Renal cortical epithelial cell (primary cell): ENCODE results near the gene HIVEP3. TPM values are rescaled to one million over a fixed set of nuclear protein-coding genes. Genes with fewer than 3 reads are reported as not detected.
A peak's percentile ranks its signal among the peaks of the same experiment; 100 is the strongest.

Experiments used
- DNase-seq: peaks from one replicate; pipeline ENCODE4 v3.0.0-alpha.2; 2011; ENCODE audit warnings: low read depth
- total RNA-seq: library from RNA; depleted of rRNA; stranded (reverse); fragments of >200 nt; gene quantifications from 2 replicates; pipeline ENCODE4 v1.2.3, GENCODE V29; 2014

The HIVEP3 gene
- total RNA-seq, 1 donor from 2014 or later, result 3.3 TPM

DNA sequence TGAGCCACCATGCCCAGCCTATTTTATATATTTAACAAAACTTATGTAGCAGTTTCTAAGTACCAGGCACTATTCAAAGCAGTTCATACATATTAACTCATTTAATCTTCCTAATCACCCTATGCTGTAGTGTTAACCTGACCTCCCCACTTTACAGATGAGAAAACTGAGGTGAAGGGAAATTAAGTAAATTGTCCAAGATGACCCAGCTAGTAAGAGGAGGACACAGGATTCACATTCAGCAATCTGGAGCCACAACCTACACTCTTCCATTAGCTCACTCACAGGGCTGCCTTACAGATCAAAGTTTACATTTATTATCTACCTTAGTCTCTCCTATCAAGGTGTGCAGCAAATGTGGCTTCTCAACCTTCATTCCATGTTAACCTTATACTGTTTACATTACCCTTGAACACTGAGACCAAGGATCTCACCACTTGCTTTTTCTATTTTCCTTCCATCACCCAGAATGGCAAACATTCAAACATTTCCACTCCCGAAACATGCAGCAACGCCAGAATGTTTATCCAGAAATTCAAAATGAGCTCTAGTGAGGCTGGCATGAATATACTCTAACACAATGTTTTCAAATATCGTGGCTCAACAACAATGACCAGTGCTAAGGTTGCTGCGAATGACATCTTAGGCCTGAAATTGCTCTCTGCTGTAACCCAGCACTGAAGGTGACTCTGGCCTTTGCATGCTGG is 24.5 kb downstream of the HIVEP3 start:
- no peak for DNase-seq

DNA sequence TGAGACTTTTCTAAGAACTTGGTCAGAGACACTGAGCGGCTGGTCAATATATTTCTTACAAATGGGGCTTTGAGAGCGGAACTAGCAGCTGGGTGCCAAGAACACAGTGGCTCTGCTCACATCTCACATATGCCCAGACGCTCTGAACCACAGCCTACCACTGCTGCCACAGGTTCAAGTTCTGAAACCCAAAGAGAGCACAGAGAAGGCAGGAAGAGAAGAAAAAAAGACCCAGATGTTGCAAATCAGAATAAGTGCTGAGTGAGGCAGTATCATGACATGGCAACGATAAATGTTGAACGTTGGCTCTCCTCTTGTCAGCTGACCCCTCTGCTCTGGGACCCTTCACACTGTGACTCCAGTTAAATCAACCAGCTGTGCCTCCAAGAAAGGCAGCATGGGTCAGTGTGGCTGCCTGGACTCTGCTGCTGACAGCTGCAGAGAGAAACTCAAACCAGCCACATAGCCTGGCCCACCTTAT is 26.4 kb downstream of the HIVEP3 start:
- no peak for DNase-seq

DNA sequence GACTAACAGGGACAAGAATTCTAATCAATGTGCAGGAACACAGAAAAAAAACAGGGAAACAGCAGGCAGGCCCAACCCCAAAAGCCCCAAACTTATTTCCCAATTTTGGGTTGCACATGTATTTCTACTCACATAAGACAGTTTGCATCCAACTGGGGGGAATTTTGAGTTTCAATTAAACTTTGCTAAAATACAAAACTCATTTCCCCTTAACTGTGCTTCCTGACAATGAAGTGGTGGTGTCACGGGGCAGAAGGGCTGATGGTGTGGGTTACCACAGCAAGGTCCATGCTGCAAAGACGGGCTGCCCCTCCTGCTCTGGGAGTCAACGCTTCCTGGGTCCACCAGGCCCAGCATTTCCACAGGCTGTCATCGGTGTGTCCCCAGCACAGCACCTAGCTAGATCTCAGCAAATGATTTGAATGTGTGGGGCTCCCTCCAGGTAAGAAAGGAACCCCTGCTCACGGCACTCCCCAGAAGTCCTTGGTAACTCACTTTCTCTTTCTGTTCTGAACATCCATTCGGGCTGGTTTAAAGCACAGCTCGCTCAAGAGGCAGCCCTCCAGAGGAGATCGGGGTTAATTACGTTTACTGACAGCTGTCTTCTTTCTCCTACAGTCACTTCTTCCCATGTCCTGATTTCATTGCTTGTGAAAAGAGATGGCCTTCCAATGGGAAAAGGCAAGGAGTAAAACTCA is 27.4 kb downstream of the HIVEP3 start:
- peak; percentile 54 for DNase-seq

DNA sequence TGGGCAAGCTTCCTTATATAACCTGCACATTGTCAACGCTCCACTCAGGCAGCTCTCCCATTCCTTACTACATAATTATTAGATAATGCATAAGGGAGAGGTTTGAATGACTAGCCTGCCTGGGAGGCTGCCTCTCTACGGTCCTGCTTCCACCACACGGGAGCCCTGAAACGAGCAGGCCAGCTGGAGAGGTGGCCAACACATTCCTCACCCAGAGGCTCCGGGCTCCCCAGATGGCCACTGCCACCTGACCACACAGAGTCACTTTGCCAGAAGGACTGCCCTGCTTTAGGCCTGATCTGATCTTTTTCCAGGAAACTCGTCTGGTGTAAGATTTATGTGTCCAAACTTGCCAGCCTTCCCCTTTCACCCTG is 27.9 kb downstream of the HIVEP3 start:
- peak; percentile 26 for DNase-seq

DNA sequence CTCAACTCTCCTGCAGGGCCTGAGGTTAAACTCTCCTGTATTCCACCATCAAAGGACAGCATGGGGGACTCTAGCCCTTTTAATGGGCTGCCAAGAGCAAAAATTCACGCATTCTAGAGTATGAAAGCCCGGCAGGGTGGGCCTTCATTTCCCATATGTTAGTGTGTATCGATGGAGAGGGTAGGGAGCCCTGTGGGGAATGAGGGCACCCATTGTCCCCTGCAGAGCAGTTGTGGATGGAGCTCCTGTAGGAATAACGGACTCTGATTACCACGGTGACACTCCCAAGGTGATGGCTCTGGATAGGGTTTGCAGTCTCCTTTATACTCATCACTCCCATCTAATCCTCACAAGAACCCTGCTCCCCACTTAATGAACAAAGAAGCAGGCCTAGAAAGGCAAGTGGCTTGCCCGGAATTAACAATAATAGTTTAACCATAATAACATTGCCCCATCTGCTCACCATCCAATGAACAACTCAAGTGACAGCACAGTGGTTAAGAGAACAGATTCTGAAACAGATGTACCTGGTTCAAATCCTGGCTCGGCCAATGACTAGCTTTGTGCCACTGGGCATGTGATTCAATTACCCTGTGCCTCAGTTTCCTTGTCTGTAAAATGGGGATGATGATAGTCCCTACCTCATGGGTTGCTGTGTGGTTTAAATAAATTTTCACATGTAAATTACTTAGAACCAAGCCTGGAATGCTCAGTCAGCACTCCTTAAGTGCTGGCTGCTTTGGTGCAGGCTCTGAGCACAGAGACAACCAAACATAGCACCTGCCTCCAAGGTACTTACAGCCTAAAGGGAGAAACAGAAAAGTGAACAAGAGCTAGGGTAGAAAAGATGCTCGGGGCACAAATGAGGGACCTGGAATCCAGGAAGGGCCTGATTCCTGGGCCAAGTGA is 29.0 kb downstream of the HIVEP3 start:
- no peak for DNase-seq

DNA sequence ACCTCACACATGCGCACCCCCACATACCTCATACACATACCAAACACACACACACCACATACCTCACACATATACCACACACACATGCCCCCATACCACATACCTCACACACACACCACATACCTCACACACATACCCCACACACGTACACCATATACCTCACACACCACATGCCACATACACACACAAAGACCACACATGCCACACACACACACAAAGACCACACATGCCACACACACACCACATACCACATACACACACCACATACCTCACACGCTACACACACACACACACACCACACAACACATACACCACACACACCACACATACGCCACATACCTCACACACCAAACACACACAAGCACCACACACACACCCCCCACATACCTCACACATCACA is 30.0 kb downstream of the HIVEP3 start:
- DNase-seq, result no peak

DNA sequence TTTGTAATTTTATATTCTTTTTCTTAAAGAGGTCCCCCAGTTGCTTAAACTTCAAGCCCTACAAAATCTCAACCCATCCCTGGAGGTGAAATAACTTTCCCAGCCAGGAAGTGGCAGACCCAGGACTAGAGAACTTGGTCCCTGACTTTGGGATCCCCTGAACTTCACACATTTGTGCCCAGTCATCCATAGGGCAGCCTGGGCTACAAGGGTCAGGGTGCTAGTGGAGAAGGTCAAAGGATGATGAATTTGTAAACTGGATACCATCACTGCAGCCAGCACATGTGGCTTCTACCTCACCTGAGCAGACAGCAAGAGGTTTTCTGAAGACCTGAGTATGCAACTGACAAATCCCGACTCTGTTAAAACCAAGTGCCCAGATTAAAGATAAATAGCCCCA is 31.4 kb downstream of the HIVEP3 start:
- no peak for DNase-seq

DNA sequence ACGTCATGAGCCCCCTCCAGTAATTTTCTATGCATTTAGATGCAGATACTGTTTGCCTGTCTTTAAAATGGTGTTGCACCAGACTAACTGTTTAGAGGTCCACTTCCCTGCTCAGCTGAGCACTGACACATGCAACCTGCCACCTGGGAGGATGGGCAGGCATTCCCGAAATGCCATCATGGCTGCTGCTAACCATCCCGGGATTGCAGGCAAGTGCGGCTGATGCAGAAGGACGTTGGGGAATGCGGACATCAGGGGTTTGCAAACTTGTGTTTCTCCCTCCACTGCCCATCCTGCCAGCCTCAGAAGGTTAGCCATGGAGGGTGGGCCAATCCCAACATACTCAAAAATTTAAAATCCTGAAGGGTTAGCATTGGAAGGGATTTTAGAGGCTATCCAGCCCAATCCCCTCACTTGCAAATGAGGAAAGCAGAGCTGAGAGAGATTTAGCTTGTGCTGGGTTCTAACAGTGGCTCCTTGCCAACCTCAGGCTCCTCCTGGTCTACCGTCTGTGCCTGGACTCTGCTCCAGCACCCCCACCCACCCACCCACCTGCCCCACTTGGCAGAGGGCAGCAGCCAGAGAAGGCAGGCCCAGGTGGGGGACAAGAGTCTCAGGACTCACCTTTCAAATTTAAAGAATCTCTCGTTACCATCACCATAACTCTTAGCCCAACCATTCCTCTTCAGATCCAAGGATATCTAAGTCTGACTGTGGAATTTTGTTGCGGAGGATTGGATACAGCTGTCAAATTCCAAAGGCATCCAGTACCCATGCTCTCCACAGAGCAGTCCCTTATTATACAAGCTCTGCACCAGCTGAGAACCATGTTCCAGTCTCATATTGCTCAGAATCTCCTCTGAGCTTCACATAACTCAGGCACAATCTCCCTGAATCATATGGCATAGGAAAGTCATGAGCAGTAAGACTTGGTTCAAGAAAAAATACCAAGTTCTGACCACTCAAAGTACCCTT is 34.2 kb downstream of the HIVEP3 start:
- DNase-seq, result no peak

DNA sequence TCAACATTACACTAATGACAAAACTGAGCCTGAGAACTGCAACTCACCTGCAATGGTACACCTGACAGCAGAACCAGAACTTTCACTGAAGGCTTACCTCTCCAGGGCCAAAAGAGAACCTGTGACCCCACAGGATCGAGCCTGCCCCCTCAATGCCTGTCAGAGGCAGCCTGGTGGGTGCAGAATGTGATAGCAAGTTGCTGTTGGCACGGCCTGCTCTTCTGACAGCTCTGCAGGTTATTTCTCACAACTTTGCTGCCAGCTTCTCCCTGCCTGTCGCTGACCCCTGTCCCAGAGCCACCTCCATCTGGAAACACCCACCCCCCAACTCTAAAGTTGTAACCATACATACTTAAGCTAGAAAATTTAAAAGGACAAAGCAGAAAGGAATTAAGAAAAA is 35.2 kb downstream of the HIVEP3 start:
- no peak for DNase-seq

DNA sequence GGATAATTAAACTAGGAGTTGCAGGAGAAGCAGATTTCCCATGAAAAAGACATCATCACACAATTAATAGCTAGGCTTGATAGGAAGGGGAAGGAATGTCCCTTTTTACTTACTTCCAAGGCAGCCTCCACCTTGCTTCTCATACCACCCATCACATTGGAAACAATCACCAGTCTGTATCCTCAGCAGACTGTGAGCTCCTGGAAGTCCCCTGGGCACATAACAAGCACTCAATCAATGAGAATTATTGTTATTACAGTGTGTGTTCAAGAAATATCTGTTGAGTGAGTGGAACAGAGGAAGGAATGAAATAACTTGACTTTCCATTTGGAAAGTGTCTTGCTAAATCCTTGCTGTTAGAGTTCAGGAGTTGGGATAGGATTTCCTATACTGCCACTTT is 36.2 kb downstream of the HIVEP3 start:
- DNase-seq, result no peak

DNA sequence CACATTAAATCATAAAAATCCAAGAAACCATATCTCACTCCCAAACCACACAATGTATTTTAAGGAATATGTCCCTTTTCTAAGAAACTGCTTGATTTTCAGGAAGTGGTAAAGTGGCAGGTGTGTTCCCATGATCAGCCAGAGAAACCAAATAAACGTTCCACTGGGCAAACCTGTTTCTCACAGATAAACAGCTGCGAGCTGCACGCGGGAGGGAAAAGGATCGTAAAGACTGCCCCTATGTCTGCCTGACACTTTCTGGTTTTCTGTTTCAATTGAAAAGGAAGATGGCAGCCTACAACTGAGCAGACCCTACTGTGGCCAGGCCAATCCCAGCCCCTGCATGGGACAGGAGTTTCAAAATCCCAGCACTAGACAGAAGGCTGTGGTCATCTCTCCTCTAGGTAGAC is 36.6 kb downstream of the HIVEP3 start:
- no peak for DNase-seq

DNA sequence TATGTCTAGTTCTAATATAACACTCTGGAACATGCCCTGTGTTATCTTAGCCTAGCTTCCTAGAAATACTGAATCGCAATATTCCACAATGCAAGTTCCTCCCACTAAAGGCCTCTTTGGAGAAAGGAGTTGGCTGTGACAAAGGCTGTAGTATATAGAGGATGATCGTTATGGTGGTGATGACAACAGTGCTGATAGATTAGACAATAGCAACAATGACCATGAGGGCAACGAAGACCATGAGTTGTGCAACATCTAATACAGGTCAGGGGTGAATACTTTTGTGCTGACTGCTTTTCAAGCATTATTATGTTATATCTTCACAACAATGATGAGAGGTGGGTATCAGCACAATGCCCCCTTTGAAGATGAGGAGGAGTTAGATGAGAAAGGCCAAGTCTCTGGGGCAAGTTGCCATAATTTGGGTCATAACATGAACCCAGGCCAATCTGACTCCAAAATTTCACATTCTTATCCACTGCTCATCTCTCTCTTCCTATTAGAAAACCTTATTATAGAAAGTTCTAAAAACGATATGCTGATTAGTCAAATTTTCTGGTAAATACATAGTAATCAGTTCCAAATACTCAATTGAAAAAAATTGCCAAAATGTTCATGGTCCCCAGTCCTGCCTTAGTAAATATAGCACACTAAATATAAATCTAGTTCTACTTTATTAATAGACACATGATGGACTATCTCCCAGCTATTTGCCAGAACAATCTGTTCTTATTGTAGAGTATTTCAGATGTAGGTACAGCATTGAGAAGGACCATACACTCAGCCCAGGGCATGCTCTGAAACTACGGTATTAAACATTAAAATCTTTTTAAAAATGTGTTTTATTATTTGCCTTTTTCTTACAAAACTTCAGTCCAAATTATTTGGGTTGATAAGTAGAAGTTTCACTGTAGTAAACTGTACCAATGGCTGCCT is 37.5 kb downstream of the HIVEP3 start:
- no peak for DNase-seq

DNA sequence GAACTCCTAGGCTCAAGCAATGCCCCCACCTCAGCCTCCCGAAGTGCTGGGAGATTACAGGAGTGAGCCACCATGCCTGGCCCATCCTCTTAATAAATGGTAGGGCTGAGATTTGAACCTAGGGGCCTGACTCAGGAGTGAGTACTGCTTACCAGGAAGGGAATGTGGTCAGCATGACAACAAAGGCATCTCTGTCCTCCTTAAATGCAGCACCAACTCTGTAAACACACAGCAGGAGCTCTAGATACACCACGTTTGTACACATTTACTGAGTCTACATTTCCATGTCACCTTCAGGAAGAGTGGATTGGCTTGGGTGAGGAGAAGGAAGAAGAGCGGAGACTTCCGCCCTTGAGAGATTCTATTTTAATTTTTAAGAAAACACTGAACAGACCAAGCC is 38.5 kb downstream of the HIVEP3 start:
- no peak for DNase-seq

DNA sequence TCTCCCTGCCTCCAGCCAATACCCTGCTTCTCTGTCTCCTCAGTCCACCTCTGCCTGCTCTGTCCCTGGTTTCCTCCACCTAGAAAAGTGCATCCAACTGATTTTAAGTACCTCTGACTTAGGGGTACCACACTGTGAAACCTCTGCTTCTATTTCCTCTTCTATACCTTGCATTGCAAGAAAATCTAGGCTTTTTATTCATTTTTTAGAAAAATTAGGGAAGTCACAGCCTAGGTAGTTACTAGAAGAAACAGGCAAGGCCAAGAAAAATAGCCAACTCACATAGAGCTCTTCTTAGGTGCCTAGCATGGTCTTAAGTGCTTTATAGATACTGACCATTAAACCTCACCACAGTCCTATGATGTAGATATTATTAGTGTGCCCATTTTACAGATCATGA is 39.1 kb downstream of the HIVEP3 start:
- no peak for DNase-seq

DNA sequence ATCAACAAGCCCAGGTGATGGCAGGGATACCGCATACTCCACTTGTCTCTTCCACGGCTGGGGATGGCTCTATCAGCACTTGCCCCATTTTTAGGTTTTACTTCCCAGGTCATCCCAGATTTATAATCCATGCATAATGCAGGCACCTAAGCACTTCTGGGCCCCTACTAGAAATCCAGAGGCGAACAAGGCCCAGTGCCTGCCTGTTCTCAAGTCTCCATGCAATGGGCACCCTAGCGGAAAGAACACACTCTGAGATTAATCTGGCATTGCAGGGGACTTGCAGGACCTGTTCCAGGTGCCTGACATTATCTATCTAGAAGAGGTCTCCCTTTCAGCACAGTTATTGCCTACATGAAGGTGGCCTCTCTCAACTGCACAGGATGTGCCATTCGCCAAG is 39.8 kb downstream of the HIVEP3 start:
- DNase-seq, result no peak

DNA sequence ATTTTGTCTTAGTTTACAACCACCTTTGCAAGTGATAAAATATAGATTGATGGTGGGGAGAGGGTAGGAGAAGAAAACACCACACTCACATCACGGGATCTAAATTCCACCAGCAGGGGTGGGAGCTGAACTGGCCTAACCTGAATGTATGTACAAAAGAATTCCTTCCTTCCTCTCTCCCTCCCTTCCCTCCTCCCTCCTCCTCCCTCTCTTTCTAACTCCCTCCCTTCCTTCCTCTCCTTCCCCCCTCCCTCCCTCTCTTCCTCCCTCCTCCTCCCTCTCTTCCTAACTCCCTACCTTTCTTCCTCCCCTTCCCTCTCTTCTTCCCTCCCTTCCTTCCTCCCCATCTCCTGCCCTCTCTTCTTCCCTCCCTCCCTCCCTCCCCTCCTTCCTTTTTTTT is 40.2 kb downstream of the HIVEP3 start:
- no peak for DNase-seq

DNA sequence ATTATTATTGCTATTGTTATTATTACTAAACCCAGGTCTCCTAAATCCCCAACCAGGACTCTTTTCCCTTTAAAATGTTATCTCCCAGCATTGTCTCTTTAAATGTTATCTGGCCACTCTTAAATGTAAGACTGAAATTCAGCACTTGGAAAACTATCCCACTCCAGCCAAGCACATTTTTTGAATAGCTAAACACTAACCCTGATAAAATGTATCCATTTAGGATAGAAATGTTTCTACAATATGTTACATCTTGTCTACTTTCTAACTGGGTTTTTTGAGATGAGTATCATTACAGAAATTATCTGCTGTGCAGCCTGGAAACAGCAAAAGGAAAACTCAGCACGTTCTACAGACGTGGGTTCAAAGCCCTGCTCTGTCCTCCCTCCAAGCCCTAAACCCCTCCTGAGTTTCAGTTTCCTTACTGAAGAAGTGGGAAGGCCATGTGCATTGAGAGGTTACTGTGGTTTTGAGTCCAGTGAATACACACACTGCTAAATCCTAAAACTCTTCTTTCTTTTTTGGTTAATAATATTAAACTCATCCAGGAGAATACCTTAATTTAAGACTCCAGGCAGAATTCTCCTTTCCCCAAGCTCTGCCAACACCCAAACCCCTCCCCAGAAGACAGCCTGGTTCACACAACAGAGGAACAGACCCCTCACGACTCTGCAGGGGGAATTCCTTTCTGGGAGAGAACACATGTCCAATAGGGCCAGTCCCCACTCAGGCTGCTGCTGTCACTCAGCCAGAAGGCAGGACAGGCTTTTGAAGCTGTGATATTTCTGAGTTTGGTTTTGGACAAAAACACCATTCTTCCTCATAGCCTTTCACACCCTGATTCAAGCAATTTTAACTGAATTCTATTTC is 41.9 kb downstream of the HIVEP3 start:
- DNase-seq, result no peak

DNA sequence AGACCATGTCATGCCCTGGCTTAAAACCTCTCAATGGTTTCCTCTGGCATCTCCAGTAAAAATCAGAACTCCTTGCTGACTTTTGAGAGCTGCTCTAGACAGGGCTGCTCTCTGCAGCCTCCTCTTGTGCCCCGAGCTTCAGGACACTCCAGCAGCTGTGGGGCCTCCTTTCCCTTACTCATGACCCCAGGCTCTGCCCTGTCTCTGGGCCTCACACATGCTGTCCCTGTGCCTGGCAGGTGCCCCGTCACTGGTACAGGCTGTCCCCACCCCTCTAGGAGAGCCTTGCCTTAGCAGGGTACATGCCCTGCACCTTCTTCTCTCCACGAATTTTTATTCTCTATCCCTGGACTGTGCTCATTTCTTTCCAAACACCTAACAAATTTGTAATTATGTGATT is 43.2 kb downstream of the HIVEP3 start:
- no peak for DNase-seq

DNA sequence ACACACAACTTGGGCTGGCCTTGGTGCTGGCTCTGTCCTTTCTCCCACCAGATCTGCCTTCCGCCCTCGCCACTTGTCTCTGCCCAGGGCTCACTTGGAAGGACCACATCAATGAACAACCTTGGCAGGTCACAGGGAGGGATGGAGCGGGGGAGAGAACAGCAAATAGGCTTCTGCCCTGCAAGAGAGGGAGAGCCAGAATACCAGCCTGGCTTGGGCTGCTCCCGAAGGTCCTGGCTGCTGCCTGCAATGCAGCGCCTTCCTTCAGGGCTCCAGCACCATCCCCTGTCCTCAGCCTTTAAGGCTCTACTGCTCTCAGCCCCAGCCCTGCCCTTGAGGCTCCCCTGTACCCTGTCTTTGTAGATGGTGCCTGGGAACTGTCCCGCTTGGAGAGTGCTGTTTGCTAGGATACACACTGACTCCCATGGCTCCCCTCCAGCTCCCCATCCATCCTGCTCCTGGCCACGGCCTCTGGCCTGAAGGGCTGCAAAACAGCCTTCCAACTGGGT is 43.8 kb downstream of the HIVEP3 start:
- no peak for DNase-seq
